Stimulated activated CD4-positive, alpha-beta T cell treated with anti-CD3 and anti-CD28 coated beads, Interleukin-2, amount 100 ng/mL, for 4 hours (primary cell): ENCODE data around the gene ABHD2.
"Not testable (repeated sequence)": the region's sequence is repeated elsewhere in the genome, so short reads cannot be mapped to it uniquely, and the experiment has no call there.

Source experiments
- DNase-seq: peaks from one replicate; pipeline ENCODE4 v3.0.0-alpha.2; 2020; ENCODE audit warnings: low read depth

The ABHD2 gene

GRCh38 chr15:89227425-89227824, 139.2 kb downstream of the ABHD2 start:
- DNase-seq, result no peak

DNA sequence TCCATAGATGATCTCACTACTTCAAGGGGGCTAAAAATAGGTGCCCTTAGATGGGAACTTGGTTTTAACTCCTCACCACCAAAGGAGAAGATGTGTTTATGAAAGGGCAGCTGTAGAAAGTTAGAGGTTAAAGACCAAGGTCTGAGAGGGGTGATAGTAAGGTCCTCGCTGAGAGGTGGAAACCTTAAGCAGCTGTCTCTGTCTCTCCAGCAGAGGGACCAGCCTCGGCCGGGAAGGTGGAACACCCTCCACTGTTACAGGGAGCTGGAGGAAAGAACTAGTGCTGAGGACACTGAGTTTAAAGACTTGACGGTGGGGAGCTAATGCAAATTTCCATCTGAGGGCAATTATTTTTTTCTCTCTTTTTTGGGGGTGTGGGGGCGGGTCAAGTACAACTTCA, 142.0 kb downstream of the ABHD2 start:
- no peak for DNase-seq

- DNase-seq, result no peak
Measured at GRCh38 chr15:89231832-89232231, 143.6 kb downstream of the ABHD2 start.

DNA sequence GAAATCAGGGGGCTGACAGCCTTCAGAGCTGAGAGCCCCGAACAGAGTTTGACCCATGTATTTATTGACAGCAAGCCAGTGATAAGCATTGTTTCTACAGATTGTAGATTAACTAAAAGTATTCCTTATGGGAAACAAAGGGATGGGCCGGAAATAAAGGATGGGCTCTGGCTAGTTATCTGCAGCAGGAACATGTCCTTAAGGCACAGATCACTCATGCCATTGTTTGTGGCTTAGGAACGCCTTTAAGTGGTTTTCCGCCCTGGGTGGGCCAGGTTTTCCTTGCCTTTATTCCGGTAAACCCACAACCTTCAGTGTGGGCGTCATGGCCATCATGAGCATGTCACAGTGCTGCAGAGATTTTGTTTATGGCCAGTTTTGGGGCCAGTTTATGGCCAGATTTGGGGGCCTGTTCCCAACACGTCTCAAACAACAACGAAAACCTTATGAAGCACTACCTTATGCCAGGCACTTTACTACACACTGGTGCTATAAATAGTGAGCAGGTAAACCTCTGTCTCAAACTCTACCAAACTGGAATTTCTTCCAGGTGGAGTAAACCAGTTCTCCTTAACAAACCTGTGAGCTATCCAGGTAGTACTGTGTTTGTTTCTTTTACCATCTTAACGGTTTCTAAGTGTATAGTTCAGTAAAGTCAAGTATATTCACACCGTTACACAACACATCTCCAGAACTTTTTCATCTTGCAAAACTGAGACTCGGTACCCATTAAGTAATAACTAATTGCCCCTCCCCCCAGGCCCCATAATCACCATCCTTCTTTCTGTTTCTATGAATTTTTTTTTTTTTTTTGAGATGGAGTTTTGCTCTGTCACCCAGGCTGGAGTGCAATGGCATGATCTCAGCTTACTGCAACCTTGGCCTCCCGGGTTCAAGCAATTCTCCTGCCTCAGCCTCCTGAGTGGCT, 151.9 kb downstream of the ABHD2 start:
- not testable (repeated sequence) for DNase-seq

GRCh38 chr15:89243046-89243690, 154.9 kb downstream of the ABHD2 start:
- no peak for DNase-seq

DNA sequence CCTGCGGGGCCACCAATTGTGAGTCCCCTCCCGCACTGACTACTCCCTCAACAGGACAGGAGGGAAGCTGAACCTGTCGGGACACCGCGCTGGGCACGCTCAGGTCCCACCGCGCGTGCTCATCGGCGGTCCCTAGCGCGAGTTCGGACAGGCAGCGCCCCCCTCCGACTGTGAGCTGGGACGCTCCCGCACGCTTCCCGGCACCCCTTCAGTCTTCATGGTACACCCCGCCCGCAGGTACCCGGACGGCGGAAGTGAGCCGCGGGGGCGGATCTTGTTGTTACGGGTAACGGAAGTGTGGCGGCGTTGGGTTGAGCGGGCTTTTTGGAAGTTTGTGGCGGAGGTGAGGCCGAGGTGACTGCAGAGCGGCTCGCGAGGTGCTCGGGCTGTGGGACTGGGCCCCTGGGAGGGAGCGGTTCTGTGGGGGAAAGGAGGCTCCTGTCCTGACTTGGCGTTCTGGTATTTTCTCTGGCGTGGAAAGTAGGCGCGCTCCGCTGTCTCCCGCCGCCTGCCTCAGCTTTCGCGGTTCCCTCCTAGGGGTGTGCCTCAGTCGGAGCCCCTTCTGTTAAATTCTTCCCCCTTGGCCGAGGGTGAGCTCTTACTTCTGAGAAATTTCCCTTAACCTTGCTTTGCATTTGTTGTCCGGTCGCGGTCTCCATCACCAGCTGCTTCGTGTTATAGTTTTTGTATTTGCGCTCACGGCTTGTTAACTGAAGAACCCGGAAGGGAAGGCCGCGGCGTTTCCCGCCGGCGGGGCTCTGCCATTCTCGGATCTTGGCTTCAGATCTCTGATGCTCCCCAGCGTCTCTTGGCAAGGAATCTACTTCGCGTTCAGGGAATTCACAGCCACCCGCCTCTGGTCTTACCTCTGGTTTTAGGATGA, 155.7 kb downstream of the ABHD2 start, which contains the start of gene FANCI:
Gene FANCI, plus strand, starts transcription at position 289 of the 883 bp plus-strand sequence. CDS start 3,669 bp downstream, outside the sequence.
- DNase-seq, result peak; percentile 96

- no peak for DNase-seq
Measured at GRCh38 chr15:89244574-89244903, 156.3 kb downstream of the ABHD2 start.

DNA sequence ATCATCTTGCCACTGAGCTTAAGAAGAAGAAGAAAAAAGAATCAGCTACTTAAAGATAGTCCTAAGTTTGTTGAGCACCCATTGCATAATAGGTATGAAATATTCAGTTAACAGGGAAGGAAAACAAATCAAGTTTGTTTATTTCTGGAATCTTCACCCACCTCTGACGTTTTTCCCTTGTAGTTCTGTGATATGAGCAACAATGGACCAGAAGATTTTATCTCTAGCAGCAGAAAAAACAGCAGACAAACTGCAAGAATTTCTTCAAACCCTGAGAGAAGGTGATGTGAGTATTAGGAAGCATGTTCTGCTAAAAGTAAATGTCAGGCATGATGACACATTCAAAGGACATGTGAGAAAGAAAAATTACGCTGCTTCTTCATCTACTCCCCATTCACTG, 159.2 kb downstream of the ABHD2 start:
- DNase-seq, result no peak

- DNase-seq, result no peak
Measured at GRCh38 chr15:89248584-89248983, 160.3 kb downstream of the ABHD2 start.

- not testable (repeated sequence) for DNase-seq
Measured at GRCh38 chr15:89250142-89250541, 161.9 kb downstream of the ABHD2 start.
